ENCODE measurements around the gene SPRYD4. TPM values are rescaled to one million over a fixed set of nuclear protein-coding genes. Genes with fewer than 3 reads are reported as not detected.

The SPRYD4 gene
- total RNA-seq, 4 donors from 2014 or later: 1.4 to 2.2 (median 1.9) TPM

DNA sequence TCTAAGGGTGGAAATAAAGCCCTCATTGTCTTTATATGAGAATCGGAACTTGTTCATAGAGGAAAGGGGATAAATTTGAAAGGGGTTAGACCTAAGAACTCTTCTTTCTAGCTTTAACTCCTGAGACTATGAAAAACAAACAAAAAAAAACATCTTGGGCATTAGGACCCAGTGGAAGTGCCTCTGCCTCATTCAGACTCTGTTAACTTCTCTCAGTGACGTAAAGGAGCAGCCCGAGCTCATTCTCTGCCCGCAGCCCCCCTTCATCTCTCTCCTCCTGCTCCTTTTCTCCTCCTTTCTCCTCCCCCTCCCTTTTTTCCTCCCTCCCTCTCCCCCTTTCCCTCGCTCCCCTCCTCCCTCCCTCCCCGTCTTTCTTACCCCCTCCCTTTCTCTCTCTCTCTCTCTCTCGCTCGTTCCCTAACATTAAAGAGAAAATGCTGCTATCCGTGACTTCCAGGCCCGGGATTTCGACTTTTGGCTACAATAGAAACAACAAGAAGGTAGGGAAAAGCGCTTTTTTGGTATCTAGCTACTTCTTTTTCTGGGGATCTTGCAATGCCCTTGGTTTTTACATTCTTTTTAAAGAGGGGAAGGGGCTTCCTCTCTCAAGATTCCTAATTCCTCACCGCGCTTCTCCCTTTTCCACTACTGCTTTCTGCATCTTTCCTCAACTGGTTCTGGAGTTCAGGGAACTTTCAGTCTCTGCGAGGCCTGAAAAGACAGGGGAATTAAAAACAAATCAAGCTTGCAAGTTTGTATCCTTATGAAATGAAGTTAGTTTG, 53.4 kb downstream of the SPRYD4 start, which contains the start of gene RBMS2:
Gene RBMS2, plus strand, starts transcription at position 231 of the 782 bp plus-strand sequence. Its CDS starts 204 bp downstream, at position 435.
- Histone ChIP-seq H3K27me3 (no peaks in the 10 kb centered on the region), H3K4me1 (peaks cover 20 to 65% (median 54%) of the 10 kb centered on the region in 4 donors), H3K4me3 (peak within 1 kb of the TSS; percentile 51 to 68 (median 62)), H3K36me3 (no peaks in the 10 kb centered on the region), H3K27ac (replicated peaks in 1 of 4) (peak within 1 kb of the TSS; percentile 85 to 92 (median 86)), H3K9me3 (no peaks in the 10 kb centered on the region)
- DNase-seq (ENCODE audit: extremely low spot score): no peak
- 1% methylated on average over 15 of the region's 15 CpGs for WGBS
- intact Hi-C loops (cut with DNase I): loop anchor here (2.0 kb wide), 2 partner anchors 107 to 115 kb away; no protein-coding TSS in a partner anchor
- no peak for TF ChIP-seq POLR2A (IDR thresholded peaks at IDR 0.05; ENCODE audit: low read depth)
- TF ChIP-seq EP300 (IDR thresholded peaks at IDR 0.05): no peak
- TF ChIP-seq, protein P1, sequence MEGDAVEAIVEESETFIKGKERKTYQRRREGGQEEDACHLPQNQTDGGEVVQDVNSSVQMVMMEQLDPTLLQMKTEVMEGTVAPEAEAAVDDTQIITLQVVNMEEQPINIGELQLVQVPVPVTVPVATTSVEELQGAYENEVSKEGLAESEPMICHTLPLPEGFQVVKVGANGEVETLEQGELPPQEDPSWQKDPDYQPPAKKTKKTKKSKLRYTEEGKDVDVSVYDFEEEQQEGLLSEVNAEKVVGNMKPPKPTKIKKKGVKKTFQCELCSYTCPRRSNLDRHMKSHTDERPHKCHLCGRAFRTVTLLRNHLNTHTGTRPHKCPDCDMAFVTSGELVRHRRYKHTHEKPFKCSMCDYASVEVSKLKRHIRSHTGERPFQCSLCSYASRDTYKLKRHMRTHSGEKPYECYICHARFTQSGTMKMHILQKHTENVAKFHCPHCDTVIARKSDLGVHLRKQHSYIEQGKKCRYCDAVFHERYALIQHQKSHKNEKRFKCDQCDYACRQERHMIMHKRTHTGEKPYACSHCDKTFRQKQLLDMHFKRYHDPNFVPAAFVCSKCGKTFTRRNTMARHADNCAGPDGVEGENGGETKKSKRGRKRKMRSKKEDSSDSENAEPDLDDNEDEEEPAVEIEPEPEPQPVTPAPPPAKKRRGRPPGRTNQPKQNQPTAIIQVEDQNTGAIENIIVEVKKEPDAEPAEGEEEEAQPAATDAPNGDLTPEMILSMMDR (IDR thresholded peaks at IDR 0.05): peak in 1 of 3 experiments; percentile 11
- peak; percentile 72 to 78 for TF ChIP-seq POLR2AphosphoS5 (IDR thresholded peaks at IDR 0.05)

GRCh38 chr12:56522411-56523193, 54.2 kb downstream of the SPRYD4 start:
- DNase-seq (ENCODE audit: extremely low spot score): no peak
- intact Hi-C loops (cut with DNase I): no loop called here
- Histone ChIP-seq H3K4me1 (peaks cover 28 to 74% (median 62%) of the 10 kb centered on the region in 4 donors), H3K36me3 (no peaks in the 10 kb centered on the region), H3K27ac (replicated peaks in 1 of 4) (peak overlapping the region; percentile 85 to 92 (median 86)), H3K27me3 (no peaks in the 10 kb centered on the region), H3K9me3 (no peaks in the 10 kb centered on the region), H3K4me3 (peak overlapping the region; percentile 51 to 68 (median 62))
- WGBS: 9% methylated on average over 4 of the region's 4 CpGs
- TF ChIP-seq, protein P1 (IDR thresholded peaks at IDR 0.05): no peak
- TF ChIP-seq POLR2A (IDR thresholded peaks at IDR 0.05; ENCODE audit: low read depth): no peak
- TF ChIP-seq EP300 (IDR thresholded peaks at IDR 0.05): no peak
- TF ChIP-seq POLR2AphosphoS5 (IDR thresholded peaks at IDR 0.05): no peak

DNA sequence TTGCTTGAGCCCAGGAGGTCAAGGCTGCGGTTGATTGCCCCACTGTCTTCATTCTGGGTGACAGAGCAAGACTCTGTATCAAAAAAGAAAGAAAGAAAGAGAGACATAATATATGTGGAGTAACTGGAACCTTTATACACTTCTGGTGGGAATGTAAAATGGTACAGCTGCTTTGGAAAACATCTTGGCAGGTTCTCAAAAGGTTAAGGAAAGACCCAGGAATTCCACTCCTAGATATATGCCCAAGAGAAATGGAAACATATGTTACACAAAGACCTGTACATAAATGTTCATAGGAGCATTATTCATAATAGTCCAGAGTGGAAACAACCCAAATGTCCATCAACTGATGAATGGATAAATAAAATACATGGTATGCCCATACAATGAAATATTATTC, 60.5 kb downstream of the SPRYD4 start:
- no peak for TF ChIP-seq EP300 (IDR thresholded peaks at IDR 0.05)
- no peak for TF ChIP-seq POLR2AphosphoS5 (IDR thresholded peaks at IDR 0.05)
- TF ChIP-seq, protein P1 (IDR thresholded peaks at IDR 0.05): no peak
- no peak for TF ChIP-seq POLR2A (IDR thresholded peaks at IDR 0.05; ENCODE audit: low read depth)
- Histone ChIP-seq H3K27ac (replicated peaks in 1 of 4) (no peak overlapping the region), H3K36me3 (no peaks in the 10 kb centered on the region), H3K27me3 (no peaks in the 10 kb centered on the region), H3K4me3 (no peak overlapping the region), H3K9me3 (no peaks in the 10 kb centered on the region), H3K4me1 (peaks cover 40 to 76% (median 74%) of the 10 kb centered on the region in 4 donors)
- DNase-seq (ENCODE audit: extremely low spot score): no peak
- WGBS: 74% methylated on average over 1 of the region's 1 CpG
- intact Hi-C loops (cut with DNase I): no loop called here

Other genes with a start within 250 kb of the SPRYD4 start
- 100 to 1,000 TPM in 3 of 4 donors, 10 to 100 TPM in 1; 64.4 to 165 (median 109) TPM for gene RNF41, start 246.7 kb upstream of the SPRYD4 start, total RNA-seq
- 10 to 100 TPM; 27.0 to 36.4 (median 30.9) TPM for gene NABP2, start 244.2 kb upstream of the SPRYD4 start, total RNA-seq
- not detected for gene SLC39A5, start 238.5 kb upstream of the SPRYD4 start, total RNA-seq
- gene ANKRD52, start 210.2 kb upstream of the SPRYD4 start, total RNA-seq: 10 to 100 TPM; 13.8 to 31.5 (median 19.6) TPM
- gene COQ10A, start 201.6 kb upstream of the SPRYD4 start, total RNA-seq: 10 to 100 TPM; 12.4 to 22.8 (median 15.7) TPM
- gene CS, start 168.2 kb upstream of the SPRYD4 start, total RNA-seq: 100 to 1,000 TPM in 3 of 4 donors, 10 to 100 TPM in 1; 91.8 to 155 (median 111) TPM
- gene CNPY2, start 152.6 kb upstream of the SPRYD4 start, total RNA-seq: 10 to 100 TPM; 48.8 to 61.5 (median 50.3) TPM
- 10 to 100 TPM; 14.1 to 34.5 (median 24.4) TPM for gene PAN2, start 134.6 kb upstream of the SPRYD4 start, total RNA-seq
- gene IL23A, start 129.7 kb upstream of the SPRYD4 start, total RNA-seq: not detected
- gene STAT2, start 108.5 kb upstream of the SPRYD4 start, total RNA-seq: 10 to 100 TPM; 55.7 to 78.9 (median 68.2) TPM
- gene APOF, start 105.7 kb upstream of the SPRYD4 start, total RNA-seq: not detected
- 1 to 10 TPM; 2.3 to 4.1 (median 2.4) TPM for gene TIMELESS, start 19.2 kb upstream of the SPRYD4 start, total RNA-seq
- not detected for gene MIP, start 13.9 kb upstream of the SPRYD4 start, total RNA-seq
- 1 to 10 TPM in 1 of 4 donors, under 1 TPM in 2, not detected in 1; 0.97 to 1.0 (median 0.99) TPM for gene GLS2, start 19.6 kb downstream of the SPRYD4 start, total RNA-seq
- gene RBMS2, start 53.2 kb downstream of the SPRYD4 start, total RNA-seq: 10 to 100 TPM; 31.6 to 49.4 (median 40.4) TPM
- 10 to 100 TPM; 45.4 to 65.6 (median 61.5) TPM for gene BAZ2A, start 161.7 kb downstream of the SPRYD4 start, total RNA-seq
- 100 to 1,000 TPM; 383 to 465 (median 424) TPM for gene ATP5F1B, start 177.4 kb downstream of the SPRYD4 start, total RNA-seq
- gene PTGES3, start 219.7 kb downstream of the SPRYD4 start, total RNA-seq: 100 to 1,000 TPM in 1 of 4 donors, 10 to 100 TPM in 3; 86.8 to 118 (median 92.0) TPM

Measured in esophagus muscularis mucosa (tissue), 4 donors.